OCI-LY7 (cell line): ENCODE measurements around the gene JAM3.

Source experiments
- CTCF ChIP-seq: fragments of 200-600 bp; sonication (generic); conservative IDR thresholded peaks from 2 replicates; pipeline ENCODE4 v1.5.1; 2014; ENCODE audit warnings: mild to moderate bottlenecking, antibody characterized with exemption, low read length, moderate library complexity, mixed read lengths
- EZH2phosphoT487 ChIP-seq: fragments of 200-600 bp; sonication (generic); IDR thresholded peaks from 2 replicates; pipeline ENCODE4 v1.6.1; 2018; ENCODE audit warnings: low read depth, borderline replicate concordance, mild to moderate bottlenecking, mixed run types, antibody characterized with exemption, low read length, moderate library complexity, mixed read lengths

- TF ChIP-seq CTCF: no peak
- TF ChIP-seq EZH2phosphoT487: no peak
Measured at GRCh38 chr11:134150195-134150903, 81.5 kb downstream of the JAM3 start.
